HG03521 (cell line): ENCODE measurements around the gene SLC29A3.

ENCODE experiments used
- ATAC-seq: cut with Tn5 transposase; IDR thresholded peaks from one replicate; pipeline ENCODE4 v1.9.1; 2021; ENCODE audit warnings: mild to moderate bottlenecking, moderate library complexity; ENCODE audit not compliant: unreplicated experiment

The SLC29A3 gene

DNA sequence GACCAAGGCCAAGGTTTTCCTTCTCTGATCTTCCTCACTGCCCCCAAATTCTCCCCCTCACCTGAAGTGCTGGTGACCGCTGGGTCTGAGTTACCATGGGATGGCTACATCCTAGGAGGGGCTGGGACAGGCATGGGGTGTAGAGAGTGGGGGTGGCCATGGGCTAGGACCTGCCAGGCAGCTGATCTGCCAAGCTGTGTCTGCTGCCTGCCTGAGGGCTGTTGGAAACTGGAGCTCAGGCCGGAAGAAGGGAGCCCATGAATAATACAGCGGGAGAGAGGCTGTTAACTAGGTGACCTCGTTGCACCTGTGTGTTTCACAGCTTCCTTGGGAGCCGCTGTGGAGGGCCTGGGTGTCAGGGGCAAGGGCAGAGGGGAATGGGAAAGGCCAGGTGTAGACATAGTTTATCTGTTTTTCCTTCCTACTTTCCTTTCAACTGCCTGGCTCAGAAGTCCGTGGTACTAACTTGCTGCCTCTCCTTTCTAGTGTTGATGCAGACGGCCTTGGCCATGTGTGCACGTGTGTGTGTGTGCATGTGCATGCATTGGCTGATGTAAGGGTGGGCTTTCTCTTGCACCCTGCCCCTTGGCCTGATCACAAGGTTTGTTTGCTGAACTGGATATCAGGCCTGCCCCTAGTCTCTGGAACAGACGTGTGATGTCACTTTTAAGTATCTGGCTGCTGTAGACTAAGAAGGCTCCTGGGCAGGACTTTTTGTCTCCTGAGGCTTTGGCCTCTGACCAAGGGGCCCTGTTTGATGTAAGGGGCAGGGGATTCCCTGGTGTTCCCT, 89.6 kb downstream of the SLC29A3 start:
- no peak for ATAC-seq

DNA sequence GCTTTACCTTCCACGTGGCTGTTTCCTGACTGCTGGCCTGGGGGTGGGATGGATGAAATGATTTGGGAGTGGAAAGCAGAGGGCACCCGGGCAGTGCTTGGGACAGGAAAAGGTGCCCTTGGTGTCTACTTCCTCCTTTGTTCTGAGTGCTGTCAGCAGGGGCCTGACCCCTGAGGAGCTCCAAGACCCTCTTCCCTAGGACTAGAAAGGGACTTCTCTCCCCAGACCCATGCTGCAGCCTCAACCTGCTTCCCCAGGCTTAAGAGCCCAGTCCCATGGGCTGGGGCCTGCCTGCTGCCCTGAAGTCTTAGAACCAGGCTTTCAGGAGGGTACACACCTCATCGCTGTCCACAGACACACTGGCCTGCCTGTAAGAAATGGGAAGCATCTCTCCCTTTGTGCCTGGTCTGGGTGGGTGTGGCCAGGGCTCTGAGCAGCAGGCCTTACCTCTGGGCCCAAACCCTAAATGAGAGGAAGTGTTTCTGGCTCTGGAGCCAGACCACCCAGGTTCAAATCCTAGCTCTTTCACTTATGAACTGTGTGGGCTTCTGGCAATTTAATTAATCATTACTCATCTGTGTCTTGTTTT, 90.6 kb downstream of the SLC29A3 start:
- no peak for ATAC-seq
